GM10248 (cell line): ENCODE data around the gene CD63.

Experiments
- CTCF ChIA-PET: fragments of 300-600 bp; sonication (Branson Sonifier 250); formaldehyde crosslinking; extraction: SDS; loops from one replicate; lab custom pipeline; 2021; ENCODE audit warnings: antibody characterized with exemption; lab: Yijun Ruan, JAX
- POLR2A ChIA-PET: fragments of 350-650 bp; sonication (Branson Sonifier 250); formaldehyde crosslinking; extraction: SDS; loops from one replicate; lab custom pipeline; 2020; ENCODE audit warnings: antibody characterized with exemption; lab: Yijun Ruan, JAX
- DNase-seq: peaks from one replicate; pipeline ENCODE4 v3.0.0; 2012; ENCODE audit errors: extremely low spot score
- TF ChIP-seq, protein P1 (sequence below): IDR thresholded peaks from 2 replicates; pipeline ENCODE4 v1.5.1; 2012; ENCODE audit warnings: mild to moderate bottlenecking, low read depth; ENCODE audit errors: extremely low read depth, missing control alignments, control extremely low read depth

The CD63 gene

DNA sequence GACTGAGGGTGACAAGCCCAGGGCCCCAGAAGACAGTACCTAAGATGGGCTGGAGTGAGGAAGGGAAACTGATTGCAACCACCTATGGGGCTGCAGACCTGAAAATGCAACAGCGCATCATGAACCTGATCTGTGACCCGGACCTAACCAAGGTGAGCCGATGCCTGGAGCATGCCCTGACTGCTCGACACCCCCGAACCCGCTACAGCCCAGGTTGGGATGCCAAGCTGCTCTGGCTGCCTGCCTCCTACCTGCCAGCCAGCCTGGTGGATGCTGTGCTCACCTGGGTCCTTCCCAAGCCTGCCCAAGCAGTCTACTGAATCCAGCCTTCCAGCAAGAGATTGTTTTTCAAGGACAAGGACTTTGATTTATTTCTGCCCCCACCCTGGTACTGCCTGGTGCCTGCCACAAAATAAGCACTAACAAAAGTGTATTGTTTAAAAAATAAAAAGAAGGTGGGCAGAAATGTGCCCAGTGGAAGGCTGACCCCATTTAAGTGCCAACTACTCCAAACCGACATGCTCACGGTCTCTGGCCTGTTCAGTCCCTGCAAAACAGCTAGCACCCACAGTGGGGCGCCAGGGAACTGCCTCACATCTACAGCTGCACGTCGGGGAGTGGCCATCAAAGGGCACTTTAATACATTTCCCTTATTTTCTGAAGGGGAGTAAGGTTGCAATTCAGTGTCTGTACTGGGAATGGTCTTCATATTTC is 4.4 kb downstream of the CD63 start:
- TF ChIP-seq, protein P1, sequence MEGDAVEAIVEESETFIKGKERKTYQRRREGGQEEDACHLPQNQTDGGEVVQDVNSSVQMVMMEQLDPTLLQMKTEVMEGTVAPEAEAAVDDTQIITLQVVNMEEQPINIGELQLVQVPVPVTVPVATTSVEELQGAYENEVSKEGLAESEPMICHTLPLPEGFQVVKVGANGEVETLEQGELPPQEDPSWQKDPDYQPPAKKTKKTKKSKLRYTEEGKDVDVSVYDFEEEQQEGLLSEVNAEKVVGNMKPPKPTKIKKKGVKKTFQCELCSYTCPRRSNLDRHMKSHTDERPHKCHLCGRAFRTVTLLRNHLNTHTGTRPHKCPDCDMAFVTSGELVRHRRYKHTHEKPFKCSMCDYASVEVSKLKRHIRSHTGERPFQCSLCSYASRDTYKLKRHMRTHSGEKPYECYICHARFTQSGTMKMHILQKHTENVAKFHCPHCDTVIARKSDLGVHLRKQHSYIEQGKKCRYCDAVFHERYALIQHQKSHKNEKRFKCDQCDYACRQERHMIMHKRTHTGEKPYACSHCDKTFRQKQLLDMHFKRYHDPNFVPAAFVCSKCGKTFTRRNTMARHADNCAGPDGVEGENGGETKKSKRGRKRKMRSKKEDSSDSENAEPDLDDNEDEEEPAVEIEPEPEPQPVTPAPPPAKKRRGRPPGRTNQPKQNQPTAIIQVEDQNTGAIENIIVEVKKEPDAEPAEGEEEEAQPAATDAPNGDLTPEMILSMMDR: peak; percentile 90
- DNase-seq: peak; percentile 68
- ChIA-PET CTCF (interaction anchor here (0.7 to 7.8 kb wide), 11 partner anchors 9 to 394 kb away, joined by 3 to 73 read pairs (median 4); partner anchors contain the start of genes BLOC1S1, ITGA7, ORMDL2 and ZC3H10), POLR2A (no interaction called here)

DNA sequence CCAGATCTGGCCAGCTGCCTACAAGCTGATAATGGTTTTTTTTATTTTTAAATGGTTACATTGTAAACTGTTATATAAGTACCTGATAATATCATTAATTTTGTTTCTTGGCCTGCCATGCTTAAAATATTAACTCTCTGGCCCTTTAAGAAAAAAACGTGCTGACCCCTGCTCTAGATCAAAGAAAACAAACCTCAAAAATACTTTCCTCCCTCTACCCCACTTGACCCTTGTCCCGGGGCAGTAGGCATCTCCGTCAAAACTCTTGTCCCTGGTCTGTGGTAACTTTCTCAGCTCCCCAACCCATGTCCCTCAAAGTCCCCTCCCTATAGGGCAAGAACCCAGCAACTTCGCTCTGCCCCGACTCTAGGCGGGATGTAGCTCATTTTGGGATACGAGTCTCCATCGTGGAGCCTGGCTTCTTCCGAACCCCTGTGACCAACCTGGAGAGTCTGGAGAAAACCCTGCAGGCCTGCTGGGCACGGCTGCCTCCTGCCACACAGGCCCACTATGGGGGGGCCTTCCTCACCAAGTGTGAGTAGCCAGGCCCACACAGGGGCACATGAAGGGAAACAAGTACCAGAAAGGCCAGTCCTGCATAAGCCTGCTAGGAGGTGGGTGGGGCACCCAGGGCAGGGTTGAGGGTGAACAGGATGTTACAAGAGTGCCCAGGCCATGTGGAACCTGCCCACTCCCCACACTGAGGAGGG is 5.1 kb downstream of the CD63 start:
- TF ChIP-seq, protein P1: no peak
- POLR2A ChIA-PET: interaction anchor here (0.5 kb wide), 1 partner anchor 18 kb away, joined by 3 read pairs; no protein-coding TSS in a partner anchor
- CTCF ChIA-PET: interaction anchor here (0.9 to 7.8 kb wide), 6 partner anchors 8 to 80 kb away, joined by 3 to 73 read pairs (median 3); partner anchors contain the start of gene BLOC1S1
- DNase-seq: no peak

DNA sequence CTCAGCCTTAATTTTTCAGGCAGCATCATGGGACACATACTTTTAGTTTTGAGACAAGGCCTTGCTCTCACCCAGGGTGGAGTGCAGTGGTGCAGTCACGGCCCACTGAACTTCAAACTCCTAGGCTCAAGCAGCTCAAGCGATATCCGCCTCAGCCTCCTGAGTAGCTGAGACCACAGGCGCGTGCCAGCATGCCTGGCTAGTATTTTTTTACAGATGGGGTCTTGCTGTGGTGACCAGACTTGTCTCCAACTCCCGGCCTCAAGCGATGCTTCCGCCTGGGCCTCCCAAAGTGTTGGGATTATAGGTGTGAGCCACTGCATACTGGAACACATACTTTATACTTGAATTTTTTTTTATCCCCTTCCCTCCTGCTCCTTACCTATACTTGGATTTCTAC is 5.9 kb downstream of the CD63 start:
- CTCF ChIA-PET: interaction anchor here (1.1 to 7.8 kb wide), 3 partner anchors 15 to 79 kb away, joined by 3 to 73 read pairs (median 3); no protein-coding TSS in a partner anchor

DNA sequence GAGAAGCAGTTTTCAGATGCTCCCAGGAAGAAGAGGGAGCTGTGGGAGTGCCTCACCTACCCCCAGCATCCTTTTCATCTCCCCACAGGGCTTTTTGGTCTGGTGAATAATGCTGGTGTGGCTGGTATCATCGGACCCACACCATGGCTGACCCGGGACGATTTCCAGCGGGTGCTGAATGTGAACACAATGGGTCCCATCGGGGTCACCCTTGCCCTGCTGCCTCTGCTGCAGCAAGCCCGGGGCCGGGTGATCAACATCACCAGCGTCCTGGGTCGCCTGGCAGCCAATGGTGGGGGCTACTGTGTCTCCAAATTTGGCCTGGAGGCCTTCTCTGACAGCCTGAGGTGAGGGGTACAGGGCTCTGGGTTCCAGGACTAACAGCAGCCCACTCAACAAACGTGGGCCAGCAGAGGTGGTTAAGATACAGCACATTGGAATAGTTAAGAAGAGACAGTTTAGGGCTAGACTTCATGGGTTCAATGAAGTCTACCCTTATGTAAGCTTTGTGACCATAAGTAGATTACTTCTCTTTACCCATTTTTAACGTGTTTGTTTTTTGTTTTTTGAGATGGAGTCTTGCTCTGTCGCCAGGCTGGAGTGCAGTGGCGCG is 7.1 kb downstream of the CD63 start:
- ChIA-PET POLR2A (no interaction called here), CTCF (interaction anchor here (1.1 to 7.8 kb wide), 6 partner anchors 10 to 83 kb away, joined by 3 to 73 read pairs (median 6); no protein-coding TSS in a partner anchor)
- DNase-seq: no peak
- TF ChIP-seq, protein P1: no peak

More for the DNA sequence above, 5.9 kb downstream of the CD63 start:
- DNase-seq: no peak
- TF ChIP-seq, protein P1: no peak
- POLR2A ChIA-PET: interaction anchor here (0.5 to 0.6 kb wide), 2 partner anchors 18 to 514 kb away, joined by 3 read pairs; no protein-coding TSS in a partner anchor

DNA sequence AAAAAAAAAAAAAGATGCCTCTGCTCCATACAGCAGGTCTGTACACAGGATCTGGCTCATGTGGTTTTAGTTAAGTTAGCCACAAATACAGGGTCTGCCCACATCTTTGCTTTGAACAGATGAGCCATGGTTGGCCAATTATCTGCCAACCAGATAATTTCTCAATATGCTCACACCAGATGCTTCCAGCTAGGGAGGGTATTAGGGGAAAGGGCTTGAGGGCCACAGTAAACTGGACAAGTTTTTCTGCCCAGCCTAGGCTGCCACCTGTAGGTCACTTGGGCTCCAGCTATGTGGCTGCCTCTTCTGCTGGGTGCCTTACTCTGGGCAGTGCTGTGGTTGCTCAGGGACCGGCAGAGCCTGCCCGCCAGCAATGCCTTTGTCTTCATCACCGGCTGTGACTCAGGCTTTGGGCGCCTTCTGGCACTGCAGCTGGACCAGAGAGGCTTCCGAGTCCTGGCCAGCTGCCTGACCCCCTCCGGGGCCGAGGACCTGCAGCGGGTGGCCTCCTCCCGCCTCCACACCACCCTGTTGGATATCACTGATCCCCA is 7.8 kb downstream of the CD63 start:
- CTCF ChIA-PET: interaction anchor here (1.1 to 7.8 kb wide), 7 partner anchors 9 to 65 kb away, joined by 3 to 73 read pairs (median 9); partner anchors contain the start of gene CD63
- TF ChIP-seq, protein P1: peak; percentile 67
- POLR2A ChIA-PET: interaction anchor here (0.7 to 0.9 kb wide), 3 partner anchors 8 to 323 kb away, joined by 3 to 8 read pairs (median 6); partner anchors contain the start of gene CD63
- no peak for DNase-seq
